ENCODE measurements around the gene LAYN. TPM values are rescaled to one million over a fixed set of nuclear protein-coding genes. Genes with fewer than 3 reads are reported as not detected.

LAYN gene
- total and polyA plus RNA-seq, 9 of the 15 experiments (the other 6 are each of a cell fraction or from before 2014, with no cell fraction given): not detected

GRCh38 chr11:111540937-111541253 lies 375 bp downstream of the LAYN start (continued):
- no peak for TF ChIP-seq BRF2 (IDR thresholded peaks at IDR 0.05; ENCODE audit: borderline replicate concordance, insufficient read depth, insufficient read length)
- TF ChIP-seq CHD7 (IDR thresholded peaks at IDR 0.05; ENCODE audit: low read depth, low read length): no peak
- no peak for TF ChIP-seq MLX (CRISPR knock-in tag; conservative IDR thresholded peaks at IDR 0.05)
- TF ChIP-seq ATF3 (IDR thresholded peaks at IDR 0.05): no peak
- no peak for TF ChIP-seq ATF3 (CRISPR knock-in tag; conservative IDR thresholded peaks at IDR 0.05)
- no peak for TF ChIP-seq ARHGAP35 (IDR thresholded peaks at IDR 0.05; ENCODE audit: partially characterized antibody)
- no peak for TF ChIP-seq HDAC6 (IDR thresholded peaks at IDR 0.05; ENCODE audit: low read depth, low read length)
- no peak for TF ChIP-seq MAFF (IDR thresholded peaks at IDR 0.05; ENCODE audit: low read length)

Data from K562 (cell line).